HG02588 (cell line): ENCODE data around the gene RBP3.

ENCODE experiments used
- ATAC-seq: cut with Tn5 transposase; IDR thresholded peaks from one replicate; pipeline ENCODE4 v1.9.1; 2021; ENCODE audit warnings: mild to moderate bottlenecking, moderate library complexity; ENCODE audit not compliant: unreplicated experiment

The RBP3 gene

DNA sequence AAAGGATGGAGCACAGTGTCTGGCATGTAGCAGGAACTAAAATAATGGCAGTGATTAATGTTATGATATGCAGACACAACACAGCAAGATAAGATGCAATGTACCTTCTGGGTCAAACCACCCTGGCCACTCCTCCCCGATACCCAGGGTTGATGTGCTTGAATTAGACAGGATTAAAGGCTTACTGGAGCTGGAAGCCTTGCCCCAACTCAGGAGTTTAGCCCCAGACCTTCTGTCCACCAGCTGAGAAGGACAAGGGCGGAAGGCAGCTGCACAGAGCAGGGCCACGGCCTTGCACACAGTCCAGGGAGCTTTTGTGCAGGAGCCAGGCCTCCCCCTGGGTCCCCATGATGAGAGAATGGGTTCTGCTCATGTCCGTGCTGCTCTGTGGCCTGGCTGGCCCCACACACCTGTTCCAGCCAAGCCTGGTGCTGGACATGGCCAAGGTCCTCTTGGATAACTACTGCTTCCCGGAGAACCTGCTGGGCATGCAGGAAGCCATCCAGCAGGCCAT lies at the start of gene RBP3:
RBP3 (plus strand) TSS at position 226 of the 514 bp plus-strand sequence; CDS start at position 348, 122 bp downstream.
- ATAC-seq: no peak

DNA sequence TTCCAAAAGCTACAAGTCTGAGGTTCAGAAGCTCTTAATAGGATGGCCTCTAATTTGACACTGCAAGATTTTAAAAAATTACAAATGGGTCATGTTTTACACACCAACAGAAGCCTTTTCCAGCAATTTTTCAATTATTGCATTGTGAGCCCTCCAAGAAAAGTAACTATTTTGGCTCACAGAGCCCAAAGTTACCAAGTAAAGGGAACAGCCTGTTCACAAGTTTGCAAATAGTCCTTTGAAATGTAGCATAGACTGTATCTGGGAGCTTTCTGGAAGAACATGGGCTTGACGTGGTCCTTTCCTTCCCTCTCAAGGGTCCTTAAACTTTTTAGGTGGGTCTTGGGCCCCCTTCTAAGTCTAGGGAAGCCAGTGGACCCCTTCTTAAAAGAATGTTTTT lies 49.4 kb upstream of the RBP3 start:
- ATAC-seq: no peak

DNA sequence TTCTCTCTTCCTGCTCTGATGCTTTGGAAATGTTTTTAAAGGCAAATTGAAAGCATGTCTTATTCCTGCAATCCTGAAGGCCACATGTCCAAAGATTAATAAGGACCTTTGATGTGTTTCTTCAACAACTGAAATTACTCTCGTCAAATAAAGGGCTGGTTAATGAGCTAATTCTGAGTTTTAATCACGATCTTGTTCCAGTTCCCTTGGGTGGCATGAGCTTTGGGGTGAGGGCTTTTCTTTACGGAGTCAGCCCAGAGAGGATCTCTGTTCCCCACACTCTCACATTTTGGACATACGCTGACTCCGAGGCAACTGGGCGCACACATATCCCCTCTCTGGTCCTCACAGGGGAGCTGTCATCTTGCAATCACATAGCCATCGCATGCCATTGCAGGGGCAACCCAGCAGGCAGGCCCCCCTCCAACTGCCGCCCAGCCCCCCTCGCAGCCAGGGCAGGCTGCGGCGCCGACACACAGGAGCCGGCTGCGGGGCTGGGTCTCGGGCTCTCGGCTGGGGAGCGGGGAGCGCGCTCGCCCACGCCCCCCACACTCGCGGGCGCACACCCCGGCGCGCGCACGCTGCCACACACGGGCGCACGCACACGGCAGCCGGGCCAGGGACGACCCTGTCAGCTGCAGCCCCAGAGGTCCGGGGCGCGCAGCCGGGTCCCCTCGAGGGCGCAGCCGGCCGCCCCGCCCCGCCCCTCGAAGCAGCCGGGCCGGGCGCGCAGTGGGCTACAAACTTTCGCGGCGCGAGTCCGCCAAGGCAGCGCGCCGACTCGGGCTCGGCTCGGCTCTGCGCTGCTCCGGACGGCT lies 48.3 kb upstream of the RBP3 start, which contains the start of gene GDF10:
GDF10 (plus strand) TSS at position 587 of the 818 bp plus-strand sequence. CDS start 455 bp downstream, outside the sequence.
- ATAC-seq: no peak

DNA sequence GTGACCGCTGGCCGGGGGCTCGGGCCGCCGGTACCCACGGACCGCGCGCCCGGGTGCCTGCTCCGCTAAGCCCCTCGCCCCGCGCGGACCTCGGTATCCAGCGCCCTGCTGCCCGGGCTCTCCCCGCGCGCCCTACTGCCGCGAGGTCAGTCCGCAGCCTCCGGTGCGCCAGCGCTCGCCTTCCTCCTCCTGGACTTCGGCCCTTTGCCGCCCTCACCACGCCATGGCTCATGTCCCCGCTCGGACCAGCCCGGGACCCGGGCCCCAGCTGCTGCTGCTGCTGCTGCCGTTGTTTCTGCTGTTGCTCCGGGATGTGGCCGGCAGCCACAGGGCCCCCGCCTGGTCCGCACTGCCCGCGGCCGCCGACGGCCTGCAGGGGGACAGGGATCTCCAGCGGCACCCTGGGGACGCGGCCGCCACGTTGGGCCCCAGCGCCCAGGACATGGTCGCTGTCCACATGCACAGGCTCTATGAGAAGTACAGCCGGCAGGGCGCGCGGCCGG lies 47.7 kb upstream of the RBP3 start:
- ATAC-seq: no peak

DNA sequence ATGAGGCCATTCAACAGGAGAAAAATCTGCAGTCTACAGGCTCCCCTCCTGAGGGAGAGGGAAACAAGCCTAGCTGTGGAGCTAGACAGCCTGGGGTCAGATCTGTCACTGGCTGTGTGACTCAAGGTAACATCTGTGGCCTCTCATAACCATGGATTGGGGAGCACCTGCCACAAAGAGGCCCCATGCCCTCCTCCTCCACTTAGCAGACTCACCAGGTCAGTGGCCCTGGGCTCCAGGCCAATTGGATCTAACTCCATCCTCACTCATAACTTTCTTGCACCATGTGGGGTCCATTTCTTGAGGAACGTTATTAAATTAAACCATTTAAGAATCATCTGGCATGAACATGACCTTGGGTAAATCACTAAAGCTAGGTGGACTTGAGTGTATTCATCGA lies 46.3 kb upstream of the RBP3 start:
- no peak for ATAC-seq

DNA sequence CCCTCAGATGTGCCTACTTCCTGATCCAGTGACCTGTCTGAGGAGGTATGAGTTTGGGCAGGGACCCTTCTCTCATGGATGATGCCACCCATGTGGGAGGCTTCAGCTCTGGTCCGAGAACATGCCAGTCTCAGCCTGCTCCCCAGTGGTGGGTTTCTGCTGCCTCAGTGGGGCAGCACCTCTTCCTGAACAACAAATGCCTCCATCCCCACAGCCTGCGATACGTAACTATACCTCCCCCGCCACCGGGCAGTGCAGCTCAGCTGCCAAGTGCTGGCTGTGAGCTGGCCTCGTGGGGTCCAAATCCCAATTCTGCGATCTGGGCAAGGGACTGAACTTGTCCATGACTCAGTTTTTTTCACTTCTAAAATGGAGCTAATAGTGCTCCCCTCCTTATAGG lies 45.1 kb upstream of the RBP3 start:
- ATAC-seq: no peak

DNA sequence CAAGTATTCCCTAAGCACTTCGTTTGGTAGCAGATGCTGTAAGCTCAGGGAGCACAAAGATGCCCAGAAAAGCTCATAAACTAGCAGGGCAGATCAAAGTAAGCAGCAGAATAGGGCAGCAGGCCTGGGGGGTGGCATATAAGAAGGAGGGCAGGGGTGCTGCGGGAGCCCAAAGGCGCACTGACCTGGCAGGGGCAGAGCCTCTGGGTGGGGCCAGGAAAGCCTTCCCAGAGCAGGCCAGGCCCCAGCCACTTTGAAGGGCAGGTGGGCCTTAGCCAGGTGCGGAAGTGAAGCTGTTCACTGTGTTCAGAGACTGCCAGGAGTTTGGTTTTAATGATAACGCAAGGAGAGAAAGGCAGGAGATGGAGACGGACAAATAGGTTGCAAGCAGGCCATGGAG lies 44.3 kb upstream of the RBP3 start:
- ATAC-seq: no peak

DNA sequence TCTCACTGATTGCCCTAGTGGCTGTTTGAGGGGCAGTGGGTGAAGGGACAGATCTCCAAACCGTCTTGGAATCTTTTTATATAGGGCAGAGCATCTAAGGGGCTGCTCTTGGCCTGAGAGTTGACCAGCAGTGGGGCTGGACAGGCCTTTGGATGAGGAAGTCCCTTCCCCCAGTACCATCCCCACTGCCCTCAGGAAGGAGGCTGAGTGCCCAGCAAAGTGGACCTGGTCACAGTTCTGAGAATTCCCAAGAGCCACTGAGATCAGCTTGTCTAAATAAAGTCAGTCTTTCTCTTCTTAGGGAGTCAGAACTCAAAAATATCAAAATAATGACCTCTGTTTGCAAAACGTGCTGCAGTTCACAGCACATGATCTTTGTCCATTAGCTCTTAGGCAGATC lies 42.6 kb upstream of the RBP3 start:
- no peak for ATAC-seq

DNA sequence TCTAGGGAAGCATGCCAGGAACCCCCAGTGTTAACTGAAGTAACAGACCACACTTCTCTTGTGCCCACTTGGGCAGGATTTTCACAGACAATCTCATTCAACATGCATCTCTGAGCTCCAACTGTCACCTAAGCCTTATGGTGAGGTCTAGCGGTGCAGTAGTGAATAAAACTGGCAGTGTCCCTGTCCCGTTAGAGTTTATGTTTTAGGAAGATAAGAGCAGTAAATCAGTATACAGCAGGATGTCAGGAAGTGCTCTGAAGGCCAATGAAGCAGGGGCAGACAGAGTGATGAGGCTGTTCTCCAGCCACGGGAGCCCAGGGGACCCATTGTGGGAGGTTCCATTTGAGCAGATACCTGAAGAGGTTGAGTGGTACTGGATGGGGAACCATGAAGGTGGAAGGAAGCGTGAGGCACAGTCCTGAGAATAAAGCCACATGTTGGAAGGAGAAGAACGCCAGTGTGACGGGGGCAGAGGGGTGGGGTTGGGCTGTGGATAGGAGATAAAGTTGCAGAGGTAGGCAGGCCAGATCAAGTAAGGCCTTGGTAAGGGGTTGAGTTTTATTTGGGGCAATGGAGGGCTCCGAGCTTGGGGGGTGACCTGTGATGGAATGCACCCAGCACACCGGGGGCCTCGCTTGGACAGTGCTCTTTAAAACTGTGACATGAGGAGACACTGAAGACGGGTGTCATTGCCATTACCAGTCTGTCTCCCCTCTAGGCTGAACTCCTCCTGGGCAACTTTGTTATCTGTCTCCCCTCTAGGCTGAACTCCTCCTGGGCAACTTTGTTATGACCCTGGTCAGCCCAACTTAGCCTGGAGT lies 41.6 kb upstream of the RBP3 start:
- no peak for ATAC-seq

DNA sequence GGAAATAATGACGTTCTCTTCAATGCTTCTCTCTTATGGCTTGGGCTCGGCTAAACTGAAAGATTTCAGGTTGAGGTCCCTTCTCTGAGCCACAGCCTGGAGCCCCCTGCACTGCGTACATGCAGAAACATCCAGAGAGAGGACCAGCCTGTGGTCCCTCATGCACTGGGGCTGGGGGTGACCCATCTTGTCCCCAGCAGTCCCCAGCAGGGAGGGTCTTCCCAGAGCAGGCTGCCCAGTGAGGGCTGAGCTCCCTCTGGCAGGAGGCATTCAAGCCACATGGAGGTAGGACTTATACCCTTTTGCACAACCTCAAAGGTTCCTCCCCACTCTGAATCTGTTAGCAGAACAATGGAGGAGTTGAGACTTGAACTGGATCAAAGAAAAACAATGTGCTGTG lies 40.8 kb upstream of the RBP3 start:
- no peak for ATAC-seq

DNA sequence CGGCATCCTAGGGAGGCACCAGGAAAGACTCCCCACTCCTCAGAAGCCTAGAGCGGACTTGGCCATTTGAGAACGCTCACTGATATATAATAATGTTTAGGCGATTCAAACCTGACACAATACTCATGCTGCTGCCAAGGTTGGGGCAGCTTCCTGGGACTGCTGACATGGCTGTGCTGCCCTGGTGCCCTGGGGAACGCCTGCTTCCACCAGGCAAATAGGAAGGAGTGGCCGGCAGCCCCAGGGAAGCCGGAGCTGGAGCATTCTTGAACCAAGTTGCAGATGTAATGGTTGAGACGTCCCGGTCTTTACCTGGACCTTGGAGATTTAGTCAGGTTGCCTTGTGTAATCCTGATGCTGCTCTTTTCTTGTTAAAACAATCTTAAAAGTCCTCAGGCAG lies 39.4 kb upstream of the RBP3 start:
- no peak for ATAC-seq

DNA sequence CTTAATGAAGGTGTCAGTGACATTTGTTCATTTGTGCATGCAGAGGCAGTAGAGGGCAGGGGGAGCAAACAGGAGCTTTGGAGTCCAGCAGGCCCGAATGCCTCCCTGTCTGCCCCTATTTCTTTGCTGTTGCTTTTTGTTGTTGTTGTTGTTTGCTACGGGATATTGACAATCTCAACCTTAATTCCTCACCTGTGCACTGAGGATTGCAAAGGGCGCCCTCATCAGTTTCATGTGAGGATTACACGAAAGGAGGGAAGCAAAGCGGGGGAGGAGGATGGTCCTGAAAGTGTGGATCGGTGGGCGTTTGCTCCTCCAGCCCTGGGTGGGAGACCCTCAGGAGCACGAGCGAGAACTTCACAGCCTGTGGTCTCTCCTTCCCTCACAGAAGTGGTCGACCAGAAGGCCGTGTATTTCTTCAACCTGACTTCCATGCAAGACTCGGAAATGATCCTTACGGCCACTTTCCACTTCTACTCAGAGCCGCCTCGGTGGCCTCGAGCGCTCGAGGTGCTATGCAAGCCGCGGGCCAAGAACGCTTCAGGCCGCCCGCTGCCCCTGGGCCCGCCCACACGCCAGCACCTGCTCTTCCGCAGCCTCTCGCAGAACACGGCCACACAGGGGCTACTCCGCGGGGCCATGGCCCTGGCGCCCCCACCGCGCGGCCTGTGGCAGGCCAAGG lies 38.6 kb upstream of the RBP3 start:
- no peak for ATAC-seq

DNA sequence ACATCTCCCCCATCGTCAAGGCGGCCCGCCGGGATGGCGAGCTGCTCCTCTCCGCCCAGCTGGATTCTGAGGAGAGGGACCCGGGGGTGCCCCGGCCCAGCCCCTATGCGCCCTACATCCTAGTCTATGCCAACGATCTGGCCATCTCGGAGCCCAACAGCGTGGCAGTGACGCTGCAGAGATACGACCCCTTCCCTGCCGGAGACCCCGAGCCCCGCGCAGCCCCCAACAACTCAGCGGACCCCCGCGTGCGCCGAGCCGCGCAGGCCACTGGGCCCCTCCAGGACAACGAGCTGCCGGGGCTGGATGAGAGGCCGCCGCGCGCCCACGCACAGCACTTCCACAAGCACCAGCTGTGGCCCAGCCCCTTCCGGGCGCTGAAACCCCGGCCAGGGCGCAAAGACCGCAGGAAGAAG lies 38.1 kb upstream of the RBP3 start:
- no peak for ATAC-seq

DNA sequence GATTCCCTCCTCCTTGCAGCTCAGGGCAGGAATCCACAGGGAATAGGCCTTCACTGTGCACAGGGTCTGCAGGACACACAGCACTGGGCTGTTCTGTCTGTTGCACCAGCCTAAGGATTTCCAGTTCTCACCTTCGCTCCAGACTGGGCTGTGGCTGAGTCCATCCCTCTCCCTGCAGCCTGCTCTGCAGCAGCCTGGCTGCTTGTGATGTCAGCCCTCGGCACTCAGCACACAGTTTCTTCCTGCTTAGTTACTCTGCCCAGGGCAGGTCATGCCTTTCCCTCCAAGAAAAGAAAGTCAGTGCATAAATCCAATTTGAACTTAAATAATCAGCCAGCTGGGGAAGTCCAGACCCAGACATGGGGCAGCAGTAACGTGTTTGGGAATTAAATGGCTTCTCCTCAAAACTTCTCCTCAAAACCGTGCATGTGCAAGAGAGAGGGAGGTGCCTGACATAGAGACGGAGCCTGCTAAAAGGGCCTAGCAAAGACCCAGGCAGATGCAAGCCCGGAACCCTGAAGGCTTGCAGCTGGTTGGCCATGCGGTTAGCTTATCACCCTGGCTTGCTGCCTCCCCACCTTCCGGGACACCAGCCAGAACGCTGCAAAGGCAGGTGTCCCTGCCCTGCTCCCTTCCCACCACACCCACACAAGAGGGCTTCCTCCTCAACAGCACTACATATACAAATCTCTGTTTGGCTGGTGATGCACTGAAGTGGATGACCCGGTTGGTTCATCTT lies 36.8 kb upstream of the RBP3 start:
- ATAC-seq: no peak

DNA sequence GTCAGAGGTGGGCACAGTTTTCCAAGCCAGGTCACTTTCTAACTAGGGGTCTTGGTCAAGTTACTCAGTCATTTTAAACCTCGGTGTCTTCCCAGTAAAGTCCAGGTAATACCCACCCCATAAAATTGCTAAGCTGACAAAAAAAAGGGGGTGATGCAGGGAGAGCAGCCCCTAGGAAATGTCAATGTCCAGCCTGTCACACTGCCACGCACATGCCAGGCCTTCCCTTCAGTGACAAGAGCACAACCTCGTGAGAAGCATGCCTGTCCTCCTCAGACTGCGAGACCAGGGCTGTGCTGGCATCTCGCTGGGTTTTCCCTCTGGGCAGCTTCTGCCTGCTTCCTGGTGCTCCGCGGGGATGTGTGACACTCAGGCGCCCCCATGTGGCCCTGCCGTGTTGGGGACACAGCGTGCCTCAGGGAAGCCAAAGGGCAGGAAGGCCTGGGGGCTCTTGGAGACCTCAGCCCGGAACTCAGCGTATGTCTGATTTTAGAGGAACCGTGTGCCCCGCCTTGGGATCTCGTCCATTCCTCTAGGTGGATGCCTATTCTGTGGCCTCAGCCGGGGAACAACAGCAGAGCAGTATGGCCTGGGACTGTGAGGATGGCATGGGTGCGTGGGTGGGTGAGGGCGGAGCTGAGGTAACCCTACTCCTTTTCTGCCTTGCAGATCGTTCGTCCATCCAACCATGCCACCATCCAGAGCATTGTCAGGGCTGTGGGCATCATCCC lies 36.1 kb upstream of the RBP3 start:
- ATAC-seq: peak; percentile 76

DNA sequence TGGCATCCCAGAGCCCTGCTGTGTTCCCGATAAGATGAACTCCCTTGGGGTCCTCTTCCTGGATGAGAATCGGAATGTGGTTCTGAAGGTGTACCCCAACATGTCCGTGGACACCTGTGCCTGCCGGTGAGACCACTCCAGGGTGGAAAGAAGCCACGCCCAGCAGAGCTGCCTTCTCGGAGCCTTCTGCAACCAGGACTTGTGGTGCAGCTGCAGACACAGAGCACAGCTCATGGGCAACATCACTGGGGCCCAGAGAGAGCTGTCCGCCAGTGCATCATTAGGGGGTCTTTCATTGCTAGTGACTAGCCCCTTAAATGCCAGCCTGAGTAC lies 35.5 kb upstream of the RBP3 start:
- ATAC-seq: no peak

DNA sequence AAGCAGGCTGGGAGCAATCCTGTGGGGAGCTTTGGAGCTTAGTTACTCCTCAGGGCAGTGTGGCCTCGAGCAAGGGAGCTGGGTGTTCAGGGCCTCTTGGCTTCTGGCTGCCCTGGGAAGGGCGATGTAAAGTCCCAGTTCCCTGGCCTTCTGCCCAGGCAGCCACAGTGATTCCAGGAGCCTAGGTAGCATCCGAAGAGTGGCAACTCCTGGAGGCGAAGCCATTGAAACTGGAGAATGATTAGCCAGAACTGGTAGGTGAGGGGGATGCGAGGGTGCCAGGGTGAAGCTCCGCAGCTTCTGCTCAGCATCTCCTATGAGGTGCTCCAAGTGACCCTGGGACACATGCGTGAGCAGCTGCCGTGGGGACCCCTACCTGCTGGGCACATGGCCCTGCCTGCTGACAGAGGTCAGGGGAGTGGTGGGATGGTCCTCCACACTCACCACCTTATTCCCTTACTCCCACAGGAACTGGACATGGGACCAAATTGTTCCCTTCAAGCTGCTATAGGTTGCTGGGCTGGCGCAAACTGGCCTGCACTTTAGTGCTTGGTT lies 33.7 kb upstream of the RBP3 start:
- no peak for ATAC-seq

DNA sequence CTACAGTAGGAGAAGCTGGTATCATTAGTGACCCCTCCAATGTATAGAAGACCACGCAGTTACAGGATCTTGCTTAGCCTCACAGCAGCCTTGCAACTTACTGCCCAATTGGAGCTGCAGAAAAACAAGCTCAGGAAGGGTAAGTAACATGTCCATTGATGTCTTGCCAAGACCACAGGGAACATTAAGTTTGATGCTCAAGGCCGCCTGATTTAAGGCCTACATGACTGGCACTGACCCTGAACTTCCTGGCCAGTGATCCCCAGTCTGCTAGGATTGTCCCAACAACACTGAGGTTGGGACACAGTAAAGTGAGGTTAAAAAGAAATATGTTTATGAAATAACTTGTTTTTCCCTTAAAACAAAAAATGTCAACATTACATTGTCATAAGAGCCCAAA lies 32.7 kb upstream of the RBP3 start:
- ATAC-seq: no peak

DNA sequence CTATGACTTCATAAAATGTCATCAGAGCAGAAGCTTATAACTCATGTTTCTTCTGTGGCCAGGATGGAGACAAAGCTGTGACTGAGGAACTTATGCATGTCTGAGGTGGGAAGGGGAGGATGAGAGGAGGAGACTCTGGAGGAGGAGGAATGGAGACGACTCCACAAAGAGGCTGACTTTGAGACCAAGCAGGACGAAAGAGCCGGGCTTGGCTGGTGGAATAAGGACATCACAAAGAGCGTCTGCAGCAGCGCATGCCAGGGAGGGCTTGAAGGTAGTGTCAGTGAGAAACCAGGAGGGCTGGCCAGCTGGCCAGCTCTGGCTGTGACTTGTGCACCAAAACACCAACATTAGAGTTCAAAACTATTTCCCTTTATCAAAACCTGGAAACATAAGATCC lies 32.0 kb upstream of the RBP3 start:
- ATAC-seq: no peak

DNA sequence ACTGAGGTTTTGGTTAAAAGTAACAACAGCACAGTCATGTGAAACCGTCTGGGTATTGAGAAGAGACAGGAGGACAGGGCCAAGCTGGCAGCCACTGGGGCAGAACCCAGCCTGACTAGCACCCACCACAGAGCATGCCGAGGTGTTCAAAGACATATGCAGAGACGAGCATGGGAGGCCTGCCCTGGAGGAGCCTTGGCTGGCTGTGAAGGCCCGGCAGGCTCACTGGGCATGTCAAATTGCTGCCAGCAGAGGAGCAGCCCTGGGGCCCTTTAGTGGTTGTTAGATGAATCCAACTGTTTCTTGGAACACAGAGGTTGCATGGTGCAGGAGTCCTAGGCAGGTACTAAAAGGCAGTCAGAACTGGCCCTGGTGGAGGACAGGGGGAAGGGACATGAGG lies 30.9 kb upstream of the RBP3 start:
- no peak for ATAC-seq
